Dendritic cell treated with granulocyte-macrophage colony-stimulating factor and Interleukin-4, amounts not matched to agents 40 ng/mL and 50 ng/mL, for 4 days (primary cell): ENCODE results near the gene FRMD8.

Experiments
- H3K27ac Mint-ChIP-seq: one replicate; pipeline ENCODE4 v1.8.0; 2022; ENCODE audit warnings: mild to moderate bottlenecking, mixed read lengths
- H3K27me3 Mint-ChIP-seq: one replicate; pipeline ENCODE4 v1.8.0; 2022; ENCODE audit warnings: mild to moderate bottlenecking, mixed read lengths
- H3K36me3 Mint-ChIP-seq: one replicate; pipeline ENCODE4 v1.8.0; 2022; ENCODE audit warnings: low read depth, mixed read lengths
- H3K4me1 Mint-ChIP-seq: one replicate; pipeline ENCODE4 v1.8.0; 2022; ENCODE audit warnings: low read depth, mixed read lengths
- H3K4me3 Mint-ChIP-seq: one replicate; pipeline ENCODE4 v1.8.0; 2022; ENCODE audit warnings: mild to moderate bottlenecking, moderate library complexity, mixed read lengths
- H3K9me3 Mint-ChIP-seq: one replicate; pipeline ENCODE4 v1.8.0; 2022; ENCODE audit warnings: mixed read lengths
- intact Hi-C: fragments of 100-400 bp; cut with micrococcal nuclease; formaldehyde crosslinking; loops from one replicate; pipeline ENCODE4 v1.15.0; 2022

Gene FRMD8, protein sequence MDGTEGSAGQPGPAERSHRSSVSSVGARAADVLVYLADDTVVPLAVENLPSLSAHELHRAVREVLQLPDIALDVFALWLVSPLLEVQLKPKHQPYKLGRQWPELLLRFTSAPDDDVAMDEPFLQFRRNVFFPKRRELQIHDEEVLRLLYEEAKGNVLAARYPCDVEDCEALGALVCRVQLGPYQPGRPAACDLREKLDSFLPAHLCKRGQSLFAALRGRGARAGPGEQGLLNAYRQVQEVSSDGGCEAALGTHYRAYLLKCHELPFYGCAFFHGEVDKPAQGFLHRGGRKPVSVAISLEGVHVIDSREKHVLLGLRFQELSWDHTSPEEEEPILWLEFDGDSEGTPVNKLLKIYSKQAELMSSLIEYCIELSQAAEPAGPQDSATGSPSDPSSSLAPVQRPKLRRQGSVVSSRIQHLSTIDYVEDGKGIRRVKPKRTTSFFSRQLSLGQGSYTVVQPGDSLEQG

DNA sequence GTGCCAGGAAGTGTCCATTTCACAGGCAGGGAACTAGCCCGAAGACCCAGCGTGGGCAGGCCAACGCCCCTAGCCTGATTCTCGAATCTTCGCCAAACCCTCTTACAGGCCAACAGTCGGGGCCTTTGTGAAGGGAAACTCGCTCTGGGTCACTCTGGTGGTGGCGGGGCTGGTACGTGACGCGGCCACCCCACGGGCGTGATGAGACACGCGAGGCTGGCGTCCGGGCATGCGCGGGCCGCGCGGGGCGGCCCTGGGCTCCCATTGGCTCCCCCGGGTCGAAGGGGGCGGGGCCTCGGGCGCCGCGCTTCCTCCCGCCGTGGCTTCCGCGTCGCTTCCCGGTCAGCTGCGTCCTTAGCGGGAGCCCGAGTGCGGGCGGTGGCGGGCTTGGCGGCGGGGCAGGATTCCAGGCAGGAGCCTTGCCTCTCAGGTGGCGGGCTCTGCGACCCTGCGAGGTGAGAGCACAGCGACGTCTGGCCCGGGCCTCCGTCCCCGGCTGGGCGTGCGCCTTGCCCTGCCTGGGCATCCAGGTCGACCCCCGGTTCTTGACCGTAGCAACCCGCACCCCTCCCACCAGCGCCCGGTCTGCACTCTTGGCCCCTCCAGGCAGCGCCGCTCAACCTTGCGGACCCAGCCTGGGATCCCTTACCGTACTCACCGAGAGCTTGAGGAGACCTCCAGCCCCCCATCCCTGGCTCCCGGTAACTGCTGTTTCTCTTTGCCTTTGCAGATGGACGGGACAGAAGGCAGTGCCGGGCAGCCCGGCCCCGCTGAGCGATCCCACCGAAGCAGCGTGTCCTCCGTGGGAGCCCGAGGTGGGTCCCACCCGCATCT, at the start of gene FRMD8:
TSS of gene FRMD8 (plus strand) at position 331 of the 834 bp plus-strand sequence. CDS start at position 731, 400 bp downstream.
- H3K4me1 Mint-ChIP-seq, result peaks cover 81% of the 10 kb centered on the region
- no peaks in the 10 kb centered on the region for H3K27me3 Mint-ChIP-seq
- H3K36me3 Mint-ChIP-seq, result peaks cover 42% of the 10 kb centered on the region
- peak within 1 kb of the TSS; percentile 94 for H3K4me3 Mint-ChIP-seq
- peak within 1 kb of the TSS; percentile 98 for H3K27ac Mint-ChIP-seq
- intact Hi-C loops, result loop anchor here (1.0 kb wide), 1 partner anchor 8 kb away; no protein-coding TSS in a partner anchor
- no peaks in the 10 kb centered on the region for H3K9me3 Mint-ChIP-seq

DNA sequence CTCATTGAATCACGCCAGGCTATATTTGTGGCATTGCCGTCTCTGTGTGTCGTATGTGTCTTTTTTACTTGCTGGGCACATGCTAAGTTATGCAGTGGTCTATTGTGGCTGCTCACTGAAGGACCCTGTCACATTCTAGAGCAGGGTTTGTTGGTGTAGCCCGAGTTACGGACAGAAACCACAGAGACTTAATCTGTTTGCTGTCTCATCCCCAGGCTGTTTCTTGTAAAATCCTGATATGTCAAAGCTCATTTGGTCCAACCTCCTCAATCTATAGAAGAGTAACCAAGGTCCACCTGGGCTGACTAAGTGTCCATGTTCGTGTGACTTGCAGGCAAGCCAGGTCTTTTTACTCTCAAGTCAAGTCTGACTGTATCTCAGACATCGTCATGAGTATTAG, 47.8 kb upstream of the FRMD8 start:
- intact Hi-C loops, result no loop called here
- Mint-ChIP-seq H3K27ac (no peak overlapping the region), H3K4me3 (no peak overlapping the region), H3K36me3 (peaks cover 73% of the 10 kb centered on the region), H3K9me3 (no peaks in the 10 kb centered on the region), H3K27me3 (no peaks in the 10 kb centered on the region), H3K4me1 (peaks cover 28% of the 10 kb centered on the region)

DNA sequence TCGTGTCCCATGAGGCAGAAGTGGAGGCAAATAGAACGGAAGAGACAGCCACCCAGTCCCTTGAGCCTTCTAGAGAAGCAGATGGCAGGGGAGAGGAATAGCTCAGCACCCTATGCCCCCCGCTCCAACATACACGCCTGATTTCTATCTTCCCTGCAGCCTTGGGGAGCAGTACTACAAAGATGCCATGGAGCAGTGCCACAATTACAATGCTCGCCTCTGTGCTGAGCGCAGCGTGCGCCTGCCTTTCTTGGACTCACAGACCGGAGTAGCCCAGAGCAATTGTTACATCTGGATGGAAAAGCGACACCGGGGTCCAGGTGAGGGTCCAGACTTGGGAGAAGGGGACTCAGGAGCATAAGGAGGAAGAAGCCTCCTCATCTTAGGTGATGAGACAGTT, 46.2 kb upstream of the FRMD8 start:
- intact Hi-C loops, result no loop called here
- peaks cover 84% of the 10 kb centered on the region for H3K36me3 Mint-ChIP-seq
- H3K4me1 Mint-ChIP-seq, result peaks cover 18% of the 10 kb centered on the region
- H3K9me3 Mint-ChIP-seq, result no peaks in the 10 kb centered on the region
- H3K4me3 Mint-ChIP-seq, result no peak overlapping the region
- no peaks in the 10 kb centered on the region for H3K27me3 Mint-ChIP-seq
- no peak overlapping the region for H3K27ac Mint-ChIP-seq

DNA sequence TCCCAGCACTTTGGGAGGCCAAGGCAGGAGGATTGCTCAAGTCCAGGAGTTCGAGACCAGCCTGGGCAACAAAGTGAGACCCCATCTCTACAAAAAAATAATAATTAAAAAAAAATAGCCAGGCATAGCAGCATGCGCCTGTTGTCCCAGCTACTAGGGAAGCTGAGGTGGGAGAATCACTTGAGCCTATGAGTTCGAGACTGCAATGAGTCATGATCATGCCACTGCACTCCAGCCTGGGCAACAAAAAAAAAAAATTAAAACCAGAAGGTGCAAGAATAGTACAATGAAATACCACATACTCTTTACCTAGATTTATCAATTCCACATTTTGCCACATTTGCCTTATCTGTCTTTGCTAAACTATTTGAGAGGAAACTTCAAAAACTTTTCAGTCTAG, 44.6 kb upstream of the FRMD8 start:
- H3K36me3 Mint-ChIP-seq, result peaks cover 92% of the 10 kb centered on the region
- H3K4me3 Mint-ChIP-seq, result no peak overlapping the region
- H3K27ac Mint-ChIP-seq, result no peak overlapping the region
- intact Hi-C loops, result no loop called here
- H3K4me1 Mint-ChIP-seq, result peaks cover 11% of the 10 kb centered on the region
- no peaks in the 10 kb centered on the region for H3K9me3 Mint-ChIP-seq
- no peaks in the 10 kb centered on the region for H3K27me3 Mint-ChIP-seq

DNA sequence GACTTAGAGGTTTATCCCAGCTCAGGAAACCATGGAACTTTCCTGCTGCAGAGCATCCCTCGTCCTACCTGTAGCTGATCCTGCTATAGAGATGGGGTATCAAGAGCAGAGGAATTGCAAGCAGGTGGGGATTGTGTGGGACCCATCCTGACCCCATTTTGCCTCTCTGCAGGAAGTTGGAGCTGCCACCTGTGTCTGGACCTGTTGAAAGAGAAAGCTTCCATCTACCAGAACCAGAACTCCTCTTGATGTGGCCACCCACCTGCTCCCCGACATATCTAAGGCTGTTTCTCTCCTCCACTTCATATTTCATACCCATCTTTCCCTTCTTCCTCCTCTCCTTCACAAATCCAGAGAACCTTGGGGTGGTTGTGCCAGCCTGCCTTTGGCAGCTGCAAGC, 34.9 kb upstream of the FRMD8 start:
- peaks cover 10% of the 10 kb centered on the region for H3K27me3 Mint-ChIP-seq
- no peak overlapping the region for H3K4me3 Mint-ChIP-seq
- peaks cover 32% of the 10 kb centered on the region for H3K4me1 Mint-ChIP-seq
- peaks cover 64% of the 10 kb centered on the region for H3K36me3 Mint-ChIP-seq
- no peak overlapping the region for H3K27ac Mint-ChIP-seq
- H3K9me3 Mint-ChIP-seq, result no peaks in the 10 kb centered on the region
- intact Hi-C loops, result no loop called here

DNA sequence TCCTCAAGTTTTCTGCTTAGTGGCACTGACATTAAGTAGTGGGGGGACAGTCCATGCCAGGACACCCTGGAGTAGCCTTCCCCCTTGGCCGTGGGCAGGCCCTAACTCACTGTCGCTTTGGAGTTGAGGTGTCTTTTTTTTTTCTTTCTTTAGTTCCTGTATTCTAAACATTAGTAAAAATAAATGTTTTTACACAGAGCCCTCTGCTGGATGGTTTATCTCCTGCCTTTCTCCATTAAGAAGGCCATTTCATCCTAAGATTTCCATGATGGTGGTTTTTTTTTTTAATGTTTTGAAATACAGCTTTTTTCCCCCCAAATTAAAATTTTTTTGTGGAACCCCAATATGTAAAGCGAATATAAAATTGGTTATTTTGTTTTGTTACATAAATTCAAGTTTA, 33.7 kb upstream of the FRMD8 start:
- Mint-ChIP-seq H3K27me3 (peaks cover 21% of the 10 kb centered on the region), H3K9me3 (no peaks in the 10 kb centered on the region), H3K4me1 (peaks cover 32% of the 10 kb centered on the region), H3K4me3 (no peak overlapping the region), H3K36me3 (peaks cover 51% of the 10 kb centered on the region), H3K27ac (peak overlapping the region; percentile 51)
- intact Hi-C loops, result no loop called here

DNA sequence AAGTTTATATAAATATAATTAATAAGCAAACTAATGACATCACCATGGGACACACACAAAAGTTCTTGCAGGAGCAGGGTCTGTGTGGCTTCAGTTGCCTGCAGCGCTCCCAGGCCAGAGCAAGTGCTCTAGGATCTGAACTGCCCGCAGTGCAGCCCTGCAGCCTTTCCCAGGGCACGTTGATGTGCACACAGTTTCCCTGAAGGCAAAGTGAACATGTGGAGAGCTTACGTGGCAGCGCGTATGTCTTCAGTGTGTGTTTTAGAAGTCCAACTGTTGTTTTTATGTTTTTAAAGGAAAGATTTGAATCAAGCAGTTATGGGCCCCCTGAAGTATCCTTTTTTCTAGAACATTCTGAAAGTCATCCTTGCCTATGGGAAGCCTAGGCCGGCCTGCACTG, 33.1 kb upstream of the FRMD8 start:
- intact Hi-C loops, result no loop called here
- H3K9me3 Mint-ChIP-seq, result no peaks in the 10 kb centered on the region
- H3K27me3 Mint-ChIP-seq, result peaks cover 25% of the 10 kb centered on the region
- peak overlapping the region; percentile 7 for H3K27ac Mint-ChIP-seq
- H3K4me3 Mint-ChIP-seq, result peak overlapping the region; percentile 44
- peaks cover 37% of the 10 kb centered on the region for H3K4me1 Mint-ChIP-seq
- peaks cover 46% of the 10 kb centered on the region for H3K36me3 Mint-ChIP-seq

DNA sequence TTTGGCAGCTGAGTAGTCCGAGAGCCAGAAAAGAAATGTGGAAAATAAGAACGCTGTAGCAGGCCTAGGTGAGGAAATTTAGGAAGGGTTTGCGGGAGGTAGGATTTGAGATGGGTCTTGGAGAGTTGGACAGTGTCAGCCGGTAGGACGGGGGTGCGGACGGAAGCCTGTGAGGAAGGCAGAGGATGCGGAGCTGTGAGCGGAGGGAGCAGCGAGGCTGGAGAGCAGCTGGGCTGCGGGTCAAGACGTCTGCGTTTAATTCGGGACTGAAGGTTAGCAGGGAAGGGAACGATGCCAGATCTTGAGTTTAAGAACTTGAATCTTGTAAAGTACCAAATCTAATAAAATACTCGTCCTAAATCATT, 32.6 kb upstream of the FRMD8 start:
- no peaks in the 10 kb centered on the region for H3K9me3 Mint-ChIP-seq
- intact Hi-C loops, result no loop called here
- peak overlapping the region; percentile 7 for H3K27ac Mint-ChIP-seq
- H3K36me3 Mint-ChIP-seq, result peaks cover 40% of the 10 kb centered on the region
- H3K27me3 Mint-ChIP-seq, result peaks cover 25% of the 10 kb centered on the region
- peak overlapping the region; percentile 44 for H3K4me3 Mint-ChIP-seq
- H3K4me1 Mint-ChIP-seq, result peaks cover 37% of the 10 kb centered on the region

DNA sequence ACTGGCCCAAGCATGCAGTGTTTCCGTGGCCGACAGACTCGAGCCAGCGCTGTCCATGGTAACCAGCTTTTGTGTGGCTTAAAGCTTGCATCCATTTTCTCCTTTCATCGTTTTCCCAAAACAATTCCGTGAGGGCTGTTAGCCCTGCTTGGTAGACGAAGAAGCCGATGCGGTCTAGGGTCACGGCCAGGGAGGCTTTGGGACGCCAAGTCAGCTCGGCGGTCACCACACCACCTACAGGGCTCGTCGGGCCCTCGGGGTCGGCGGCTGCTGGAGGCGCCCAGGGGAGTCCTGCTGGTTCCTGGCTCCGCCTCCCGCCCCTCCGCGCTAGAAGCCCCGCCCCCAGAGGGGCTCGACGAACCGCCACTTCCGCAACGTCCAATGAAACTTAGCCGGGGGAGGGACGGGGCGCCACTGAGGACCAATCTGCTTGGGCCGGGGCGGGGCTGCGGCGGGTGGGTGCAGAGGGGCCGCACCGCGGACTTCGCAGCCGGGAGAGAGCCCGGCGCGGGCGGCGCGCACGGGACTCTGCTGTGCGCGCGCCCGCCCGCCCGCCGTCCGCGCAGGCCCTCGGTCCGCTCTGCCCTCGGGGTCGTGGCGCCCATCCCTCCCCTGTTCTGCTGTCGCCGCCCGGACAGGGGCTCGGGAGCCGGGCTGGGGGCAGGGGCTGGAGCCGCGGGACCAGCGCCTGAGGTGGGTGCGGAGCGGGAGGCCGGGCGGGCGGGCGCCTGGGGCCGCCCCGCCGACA, 32.0 kb upstream of the FRMD8 start, which contains the start of gene TIGD3:
TSS of gene TIGD3 (plus strand) at position 487 of the 748 bp plus-strand sequence. CDS start 1,058 bp downstream, outside the sequence.
- no peaks in the 10 kb centered on the region for H3K9me3 Mint-ChIP-seq
- H3K4me1 Mint-ChIP-seq, result peaks cover 37% of the 10 kb centered on the region
- peak within 1 kb of the TSS; percentile 88 for H3K4me3 Mint-ChIP-seq
- peak within 1 kb of the TSS; percentile 76 for H3K27ac Mint-ChIP-seq
- intact Hi-C loops, result no loop called here
- H3K27me3 Mint-ChIP-seq, result peaks cover 25% of the 10 kb centered on the region
- peaks cover 35% of the 10 kb centered on the region for H3K36me3 Mint-ChIP-seq

DNA sequence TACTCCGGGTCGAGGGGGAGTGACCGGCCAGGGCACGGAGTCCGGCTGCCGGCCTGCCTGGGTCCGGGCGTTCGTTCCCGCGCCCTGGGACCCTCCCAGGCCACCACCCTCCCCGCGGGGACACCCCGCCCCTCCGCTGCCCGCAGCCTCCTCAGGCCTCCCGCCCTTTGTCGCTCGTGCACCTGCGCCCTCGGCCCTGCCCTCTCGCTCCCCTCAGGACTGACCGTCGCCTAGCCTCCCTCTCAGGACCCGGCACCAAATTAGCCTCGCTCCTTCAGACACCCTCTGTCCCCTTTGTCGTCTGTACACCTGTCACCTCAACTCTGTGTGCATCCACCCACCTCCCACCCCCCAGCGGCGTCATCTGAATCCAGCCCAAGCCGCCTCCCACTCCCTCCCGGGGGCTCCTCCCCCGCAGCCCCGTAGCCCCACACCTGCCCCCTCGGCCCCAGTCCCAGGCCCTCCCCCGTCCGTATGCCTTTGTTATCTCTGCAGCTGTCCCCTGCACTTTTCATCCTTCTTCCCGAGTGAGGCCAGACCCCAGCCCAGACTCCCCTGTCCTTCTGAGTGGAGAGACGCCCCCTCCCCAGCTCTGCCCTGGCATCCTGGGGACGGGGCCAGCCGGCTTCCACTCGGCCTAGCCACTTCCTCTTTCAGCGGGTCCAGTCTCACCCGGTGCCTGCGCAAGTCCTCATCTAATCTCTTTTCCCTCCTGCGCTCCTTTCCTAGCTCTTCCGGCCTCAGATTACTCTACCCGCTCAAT, 31.2 kb upstream of the FRMD8 start:
- H3K4me3 Mint-ChIP-seq, result peak overlapping the region; percentile 88
- intact Hi-C loops, result no loop called here
- H3K27me3 Mint-ChIP-seq, result peaks cover 26% of the 10 kb centered on the region
- H3K27ac Mint-ChIP-seq, result peak overlapping the region; percentile 76
- H3K4me1 Mint-ChIP-seq, result peaks cover 37% of the 10 kb centered on the region
- H3K36me3 Mint-ChIP-seq, result peaks cover 27% of the 10 kb centered on the region
- no peaks in the 10 kb centered on the region for H3K9me3 Mint-ChIP-seq

DNA sequence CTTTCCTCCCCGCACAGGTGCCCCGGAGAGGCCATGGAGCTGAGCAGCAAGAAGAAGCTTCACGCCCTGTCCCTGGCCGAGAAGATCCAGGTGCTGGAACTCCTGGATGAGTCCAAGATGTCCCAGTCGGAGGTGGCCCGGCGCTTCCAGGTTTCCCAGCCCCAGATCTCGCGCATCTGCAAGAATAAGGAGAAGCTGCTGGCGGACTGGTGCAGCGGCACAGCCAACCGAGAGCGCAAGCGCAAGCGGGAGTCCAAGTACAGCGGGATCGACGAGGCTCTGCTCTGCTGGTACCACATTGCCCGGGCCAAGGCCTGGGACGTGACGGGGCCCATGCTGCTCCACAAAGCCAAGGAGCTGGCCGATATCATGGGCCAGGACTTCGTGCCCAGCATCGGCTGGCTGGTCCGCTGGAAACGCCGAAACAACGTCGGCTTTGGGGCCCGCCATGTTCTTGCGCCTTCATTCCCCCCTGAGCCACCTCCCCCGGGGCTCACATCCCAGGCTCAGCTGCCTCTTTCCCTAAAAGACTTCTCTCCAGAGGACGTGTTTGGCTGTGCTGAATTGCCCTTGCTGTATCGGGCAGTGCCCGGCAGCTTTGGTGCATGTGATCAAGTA, 30.6 kb upstream of the FRMD8 start:
- intact Hi-C loops, result no loop called here
- Mint-ChIP-seq H3K27me3 (peaks cover 26% of the 10 kb centered on the region), H3K4me3 (peak overlapping the region; percentile 88), H3K27ac (peak overlapping the region; percentile 76), H3K4me1 (peaks cover 37% of the 10 kb centered on the region), H3K9me3 (no peaks in the 10 kb centered on the region), H3K36me3 (peaks cover 20% of the 10 kb centered on the region)

DNA sequence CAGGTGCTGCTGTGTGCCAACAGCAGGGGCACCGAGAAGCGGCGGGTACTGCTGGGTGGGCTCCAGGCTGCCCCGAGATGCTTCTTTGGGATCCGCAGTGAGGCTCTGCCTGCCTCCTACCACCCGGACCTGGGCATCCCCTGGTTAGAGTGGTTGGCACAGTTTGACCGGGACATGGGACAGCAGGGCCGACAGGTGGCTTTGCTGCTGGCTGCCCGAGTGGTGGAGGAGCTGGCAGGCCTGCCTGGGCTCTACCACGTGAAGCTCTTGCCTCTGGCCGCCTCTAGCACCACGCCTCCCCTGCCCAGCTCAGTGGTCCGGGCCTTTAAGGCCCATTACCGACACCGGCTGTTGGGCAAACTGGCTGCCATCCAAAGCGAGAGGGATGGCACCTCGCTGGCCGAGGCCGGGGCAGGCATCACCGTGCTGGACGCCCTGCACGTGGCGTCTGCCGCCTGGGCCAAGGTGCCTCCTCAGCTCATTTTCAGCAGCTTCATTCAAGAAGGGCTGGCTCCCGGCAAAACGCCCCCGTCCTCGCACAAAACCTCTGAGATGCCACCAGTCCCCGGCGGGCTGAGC, 30.0 kb upstream of the FRMD8 start:
- Mint-ChIP-seq H3K36me3 (peaks cover 14% of the 10 kb centered on the region), H3K4me3 (no peak overlapping the region), H3K9me3 (no peaks in the 10 kb centered on the region), H3K27ac (no peak overlapping the region), H3K27me3 (peaks cover 26% of the 10 kb centered on the region), H3K4me1 (peaks cover 37% of the 10 kb centered on the region)
- intact Hi-C loops, result no loop called here
